ENCODE data around the gene RIGI. TPM values are rescaled to one million over a fixed set of nuclear protein-coding genes. Genes with fewer than 3 reads are reported as not detected.
A peak's percentile ranks its signal among the peaks of the same experiment; 100 is the strongest.

RIGI gene
- total and polyA plus RNA-seq, 9 of the 15 experiments (the other 6 are each of a cell fraction or from before 2014, with no cell fraction given), result 0.27 to 1.1 (median 0.54) TPM

DNA sequence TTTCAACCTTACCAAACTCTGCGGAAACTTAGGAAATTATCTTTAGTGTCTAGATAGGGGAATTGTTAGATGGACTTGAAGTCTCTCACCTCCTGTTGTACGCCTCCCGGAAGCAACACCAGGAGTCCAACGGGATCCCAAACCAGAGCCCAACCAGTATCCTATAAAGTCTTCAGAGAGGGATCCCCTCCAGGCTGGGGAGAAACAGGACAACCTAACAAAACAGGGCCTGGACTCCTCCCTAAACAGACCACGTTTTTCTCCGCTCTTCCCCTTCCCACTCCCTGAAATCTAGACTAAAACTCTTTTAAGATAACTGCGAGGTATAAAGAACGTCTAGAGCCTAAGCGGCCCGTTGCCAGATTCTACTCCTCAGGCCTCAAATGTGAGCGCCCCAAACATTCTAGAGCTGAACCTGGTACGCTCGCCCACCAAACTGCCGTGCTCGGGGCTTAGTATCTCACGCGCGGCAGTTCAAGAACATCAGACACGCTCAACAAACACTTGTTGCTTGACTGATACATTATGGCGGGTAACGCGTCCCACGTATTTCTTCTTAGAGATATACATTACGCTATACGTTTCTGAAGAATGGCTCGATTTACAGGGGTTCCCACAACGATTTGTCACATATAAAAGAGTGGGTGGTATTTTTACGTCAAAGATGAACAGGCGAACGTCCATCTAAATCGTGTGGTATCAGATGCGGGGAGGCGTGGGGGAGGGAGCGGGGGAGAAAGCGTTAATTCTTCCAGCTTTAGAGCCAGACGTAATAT, 25.5 kb upstream of the RIGI start (continued):
- TF ChIP-seq, protein P1, sequence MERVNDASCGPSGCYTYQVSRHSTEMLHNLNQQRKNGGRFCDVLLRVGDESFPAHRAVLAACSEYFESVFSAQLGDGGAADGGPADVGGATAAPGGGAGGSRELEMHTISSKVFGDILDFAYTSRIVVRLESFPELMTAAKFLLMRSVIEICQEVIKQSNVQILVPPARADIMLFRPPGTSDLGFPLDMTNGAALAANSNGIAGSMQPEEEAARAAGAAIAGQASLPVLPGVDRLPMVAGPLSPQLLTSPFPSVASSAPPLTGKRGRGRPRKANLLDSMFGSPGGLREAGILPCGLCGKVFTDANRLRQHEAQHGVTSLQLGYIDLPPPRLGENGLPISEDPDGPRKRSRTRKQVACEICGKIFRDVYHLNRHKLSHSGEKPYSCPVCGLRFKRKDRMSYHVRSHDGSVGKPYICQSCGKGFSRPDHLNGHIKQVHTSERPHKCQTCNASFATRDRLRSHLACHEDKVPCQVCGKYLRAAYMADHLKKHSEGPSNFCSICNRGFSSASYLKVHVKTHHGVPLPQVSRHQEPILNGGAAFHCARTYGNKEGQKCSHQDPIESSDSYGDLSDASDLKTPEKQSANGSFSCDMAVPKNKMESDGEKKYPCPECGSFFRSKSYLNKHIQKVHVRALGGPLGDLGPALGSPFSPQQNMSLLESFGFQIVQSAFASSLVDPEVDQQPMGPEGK (CRISPR knock-in tag; IDR thresholded peaks at IDR 0.05; ENCODE audit: borderline replicate concordance), result no peak
- TF ChIP-seq SRF (CRISPR knock-in tag; IDR thresholded peaks at IDR 0.05) (no peak), ZC3H8 (IDR thresholded peaks at IDR 0.05) (no peak), CBX3 (IDR thresholded peaks at IDR 0.05; ENCODE audit: borderline replicate concordance in 1 of 2, low read length in 2 of 2) (no peak), ZBTB1 (CRISPR knock-in tag; IDR thresholded peaks at IDR 0.05; ENCODE audit: borderline replicate concordance, low read depth) (no peak), ZKSCAN8 (CRISPR knock-in tag; IDR thresholded peaks at IDR 0.05) (no peak), DMBX1 (CRISPR knock-in tag; IDR thresholded peaks at IDR 0.05; ENCODE audit: borderline replicate concordance) (no peak), MTA3 (IDR thresholded peaks at IDR 0.05; ENCODE audit: borderline replicate concordance) (0 out of 2 replicates have a peak, but pooled peaks have one; percentile 5), WHSC1 (IDR thresholded peaks at IDR 0.05; ENCODE audit: low read length) (no peak), ZNF224 (CRISPR knock-in tag; IDR thresholded peaks at IDR 0.05) (no peak)
- TF ChIP-seq, protein P2, sequence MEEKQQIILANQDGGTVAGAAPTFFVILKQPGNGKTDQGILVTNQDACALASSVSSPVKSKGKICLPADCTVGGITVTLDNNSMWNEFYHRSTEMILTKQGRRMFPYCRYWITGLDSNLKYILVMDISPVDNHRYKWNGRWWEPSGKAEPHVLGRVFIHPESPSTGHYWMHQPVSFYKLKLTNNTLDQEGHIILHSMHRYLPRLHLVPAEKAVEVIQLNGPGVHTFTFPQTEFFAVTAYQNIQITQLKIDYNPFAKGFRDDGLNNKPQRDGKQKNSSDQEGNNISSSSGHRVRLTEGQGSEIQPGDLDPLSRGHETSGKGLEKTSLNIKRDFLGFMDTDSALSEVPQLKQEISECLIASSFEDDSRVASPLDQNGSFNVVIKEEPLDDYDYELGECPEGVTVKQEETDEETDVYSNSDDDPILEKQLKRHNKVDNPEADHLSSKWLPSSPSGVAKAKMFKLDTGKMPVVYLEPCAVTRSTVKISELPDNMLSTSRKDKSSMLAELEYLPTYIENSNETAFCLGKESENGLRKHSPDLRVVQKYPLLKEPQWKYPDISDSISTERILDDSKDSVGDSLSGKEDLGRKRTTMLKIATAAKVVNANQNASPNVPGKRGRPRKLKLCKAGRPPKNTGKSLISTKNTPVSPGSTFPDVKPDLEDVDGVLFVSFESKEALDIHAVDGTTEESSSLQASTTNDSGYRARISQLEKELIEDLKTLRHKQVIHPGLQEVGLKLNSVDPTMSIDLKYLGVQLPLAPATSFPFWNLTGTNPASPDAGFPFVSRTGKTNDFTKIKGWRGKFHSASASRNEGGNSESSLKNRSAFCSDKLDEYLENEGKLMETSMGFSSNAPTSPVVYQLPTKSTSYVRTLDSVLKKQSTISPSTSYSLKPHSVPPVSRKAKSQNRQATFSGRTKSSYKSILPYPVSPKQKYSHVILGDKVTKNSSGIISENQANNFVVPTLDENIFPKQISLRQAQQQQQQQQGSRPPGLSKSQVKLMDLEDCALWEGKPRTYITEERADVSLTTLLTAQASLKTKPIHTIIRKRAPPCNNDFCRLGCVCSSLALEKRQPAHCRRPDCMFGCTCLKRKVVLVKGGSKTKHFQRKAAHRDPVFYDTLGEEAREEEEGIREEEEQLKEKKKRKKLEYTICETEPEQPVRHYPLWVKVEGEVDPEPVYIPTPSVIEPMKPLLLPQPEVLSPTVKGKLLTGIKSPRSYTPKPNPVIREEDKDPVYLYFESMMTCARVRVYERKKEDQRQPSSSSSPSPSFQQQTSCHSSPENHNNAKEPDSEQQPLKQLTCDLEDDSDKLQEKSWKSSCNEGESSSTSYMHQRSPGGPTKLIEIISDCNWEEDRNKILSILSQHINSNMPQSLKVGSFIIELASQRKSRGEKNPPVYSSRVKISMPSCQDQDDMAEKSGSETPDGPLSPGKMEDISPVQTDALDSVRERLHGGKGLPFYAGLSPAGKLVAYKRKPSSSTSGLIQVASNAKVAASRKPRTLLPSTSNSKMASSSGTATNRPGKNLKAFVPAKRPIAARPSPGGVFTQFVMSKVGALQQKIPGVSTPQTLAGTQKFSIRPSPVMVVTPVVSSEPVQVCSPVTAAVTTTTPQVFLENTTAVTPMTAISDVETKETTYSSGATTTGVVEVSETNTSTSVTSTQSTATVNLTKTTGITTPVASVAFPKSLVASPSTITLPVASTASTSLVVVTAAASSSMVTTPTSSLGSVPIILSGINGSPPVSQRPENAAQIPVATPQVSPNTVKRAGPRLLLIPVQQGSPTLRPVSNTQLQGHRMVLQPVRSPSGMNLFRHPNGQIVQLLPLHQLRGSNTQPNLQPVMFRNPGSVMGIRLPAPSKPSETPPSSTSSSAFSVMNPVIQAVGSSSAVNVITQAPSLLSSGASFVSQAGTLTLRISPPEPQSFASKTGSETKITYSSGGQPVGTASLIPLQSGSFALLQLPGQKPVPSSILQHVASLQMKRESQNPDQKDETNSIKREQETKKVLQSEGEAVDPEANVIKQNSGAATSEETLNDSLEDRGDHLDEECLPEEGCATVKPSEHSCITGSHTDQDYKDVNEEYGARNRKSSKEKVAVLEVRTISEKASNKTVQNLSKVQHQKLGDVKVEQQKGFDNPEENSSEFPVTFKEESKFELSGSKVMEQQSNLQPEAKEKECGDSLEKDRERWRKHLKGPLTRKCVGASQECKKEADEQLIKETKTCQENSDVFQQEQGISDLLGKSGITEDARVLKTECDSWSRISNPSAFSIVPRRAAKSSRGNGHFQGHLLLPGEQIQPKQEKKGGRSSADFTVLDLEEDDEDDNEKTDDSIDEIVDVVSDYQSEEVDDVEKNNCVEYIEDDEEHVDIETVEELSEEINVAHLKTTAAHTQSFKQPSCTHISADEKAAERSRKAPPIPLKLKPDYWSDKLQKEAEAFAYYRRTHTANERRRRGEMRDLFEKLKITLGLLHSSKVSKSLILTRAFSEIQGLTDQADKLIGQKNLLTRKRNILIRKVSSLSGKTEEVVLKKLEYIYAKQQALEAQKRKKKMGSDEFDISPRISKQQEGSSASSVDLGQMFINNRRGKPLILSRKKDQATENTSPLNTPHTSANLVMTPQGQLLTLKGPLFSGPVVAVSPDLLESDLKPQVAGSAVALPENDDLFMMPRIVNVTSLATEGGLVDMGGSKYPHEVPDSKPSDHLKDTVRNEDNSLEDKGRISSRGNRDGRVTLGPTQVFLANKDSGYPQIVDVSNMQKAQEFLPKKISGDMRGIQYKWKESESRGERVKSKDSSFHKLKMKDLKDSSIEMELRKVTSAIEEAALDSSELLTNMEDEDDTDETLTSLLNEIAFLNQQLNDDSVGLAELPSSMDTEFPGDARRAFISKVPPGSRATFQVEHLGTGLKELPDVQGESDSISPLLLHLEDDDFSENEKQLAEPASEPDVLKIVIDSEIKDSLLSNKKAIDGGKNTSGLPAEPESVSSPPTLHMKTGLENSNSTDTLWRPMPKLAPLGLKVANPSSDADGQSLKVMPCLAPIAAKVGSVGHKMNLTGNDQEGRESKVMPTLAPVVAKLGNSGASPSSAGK (IDR thresholded peaks at IDR 0.05), result peak; percentile 24
- TF ChIP-seq, protein P3, sequence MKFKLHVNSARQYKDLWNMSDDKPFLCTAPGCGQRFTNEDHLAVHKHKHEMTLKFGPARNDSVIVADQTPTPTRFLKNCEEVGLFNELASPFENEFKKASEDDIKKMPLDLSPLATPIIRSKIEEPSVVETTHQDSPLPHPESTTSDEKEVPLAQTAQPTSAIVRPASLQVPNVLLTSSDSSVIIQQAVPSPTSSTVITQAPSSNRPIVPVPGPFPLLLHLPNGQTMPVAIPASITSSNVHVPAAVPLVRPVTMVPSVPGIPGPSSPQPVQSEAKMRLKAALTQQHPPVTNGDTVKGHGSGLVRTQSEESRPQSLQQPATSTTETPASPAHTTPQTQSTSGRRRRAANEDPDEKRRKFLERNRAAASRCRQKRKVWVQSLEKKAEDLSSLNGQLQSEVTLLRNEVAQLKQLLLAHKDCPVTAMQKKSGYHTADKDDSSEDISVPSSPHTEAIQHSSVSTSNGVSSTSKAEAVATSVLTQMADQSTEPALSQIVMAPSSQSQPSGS (CRISPR knock-in tag; IDR thresholded peaks at IDR 0.05), result no peak
